HG03139 (cell line): Measurements from ENCODE around the gene BCAS1.
A peak's percentile ranks its signal among the peaks of the same experiment; 100 is the strongest.

ENCODE experiments used
- ATAC-seq: cut with Tn5 transposase; IDR thresholded peaks from one replicate; pipeline ENCODE4 v1.9.1; 2021; ENCODE audit not compliant: unreplicated experiment

The BCAS1 gene

GRCh38 chr20:53964501-53965253, 105.7 kb downstream of the BCAS1 start:
- ATAC-seq, result no peak

GRCh38 chr20:53964067-53964466, 106.3 kb downstream of the BCAS1 start:
- ATAC-seq, result no peak

- ATAC-seq, result no peak
Measured at GRCh38 chr20:53963635-53964034, 106.8 kb downstream of the BCAS1 start.

GRCh38 chr20:53962388-53962787, 108.0 kb downstream of the BCAS1 start:
- ATAC-seq, result no peak

GRCh38 chr20:53961527-53961926, 108.9 kb downstream of the BCAS1 start:
- no peak for ATAC-seq

GRCh38 chr20:53960579-53961272, 109.7 kb downstream of the BCAS1 start:
- no peak for ATAC-seq

- no peak for ATAC-seq
Measured at GRCh38 chr20:53959911-53960578, 110.3 kb downstream of the BCAS1 start.

- ATAC-seq, result no peak
Measured at GRCh38 chr20:53958260-53958659, 112.1 kb downstream of the BCAS1 start.

GRCh38 chr20:53957451-53958172, 112.8 kb downstream of the BCAS1 start:
- no peak for ATAC-seq

- no peak for ATAC-seq
Measured at GRCh38 chr20:53956013-53956715, 114.2 kb downstream of the BCAS1 start.

GRCh38 chr20:53954723-53955658, 115.4 kb downstream of the BCAS1 start:
- ATAC-seq, result no peak

- no peak for ATAC-seq
Measured at GRCh38 chr20:53952528-53953096, 117.8 kb downstream of the BCAS1 start.

GRCh38 chr20:53950578-53950977, 119.8 kb downstream of the BCAS1 start:
- ATAC-seq, result no peak

GRCh38 chr20:53950031-53950430, 120.4 kb downstream of the BCAS1 start:
- ATAC-seq, result no peak

GRCh38 chr20:53949319-53949839, 121.0 kb downstream of the BCAS1 start:
- peak; percentile 81 for ATAC-seq

GRCh38 chr20:53948383-53949318, 121.7 kb downstream of the BCAS1 start:
- ATAC-seq, result peak; percentile 27

GRCh38 chr20:53947501-53948195, 122.7 kb downstream of the BCAS1 start:
- ATAC-seq, result no peak
